Measurements from ENCODE around the gene SLC16A10.
"Not testable (repeated sequence)": the region's sequence is repeated elsewhere in the genome, so short reads cannot be mapped to it uniquely, and the experiment has no call there.

SLC16A10 gene

DNA sequence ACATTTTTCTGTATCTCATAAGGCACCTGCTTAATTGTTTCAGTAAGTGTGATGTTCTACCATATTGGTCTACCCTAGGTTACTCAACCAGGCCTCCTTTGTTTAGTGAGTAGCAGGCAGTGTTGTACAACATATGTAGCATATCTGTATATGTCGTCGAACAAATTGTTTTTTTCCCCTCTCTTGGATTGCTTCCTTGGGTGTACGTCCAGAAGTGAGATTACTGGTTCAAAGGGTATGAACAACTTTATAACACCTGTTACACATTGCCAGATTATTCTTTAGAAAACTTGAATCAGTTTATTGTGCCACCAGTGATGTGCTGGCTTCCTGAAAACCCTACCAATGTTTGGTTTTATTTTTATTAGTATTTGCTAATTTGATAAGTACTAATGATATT is 14.7 kb downstream of the SLC16A10 start:
- Mint-ChIP-seq H3K27me3 (no peaks in the 10 kb centered on the region), H3K36me3 (peaks cover 7% of the 10 kb centered on the region), H3K9me3 (peaks cover 6% of the 10 kb centered on the region), H3K27ac (no peak overlapping the region), H3K4me1 (no peaks in the 10 kb centered on the region), H3K4me3 (no peak overlapping the region)
- CTCF ChIA-PET = no interaction called here
- no peak for DNase-seq

DNA sequence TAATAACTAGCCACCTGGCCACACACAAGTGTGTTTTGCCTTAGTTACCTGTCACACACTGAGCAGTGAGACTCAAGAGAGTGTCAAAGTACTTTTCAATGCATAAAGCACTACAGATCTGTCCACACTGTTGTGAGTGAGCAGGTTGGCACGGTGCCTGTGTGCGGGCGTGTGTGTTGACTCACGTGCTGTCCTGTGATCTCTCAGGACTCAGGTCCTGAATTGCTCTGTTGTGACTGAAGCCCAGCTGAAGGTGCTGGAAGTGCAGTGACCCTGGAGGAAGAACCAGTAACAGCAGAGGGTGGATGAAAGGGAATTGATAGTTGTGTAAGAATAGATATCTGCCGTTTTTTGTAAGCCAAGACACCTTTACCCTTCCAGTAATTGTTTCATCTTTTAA is 18.3 kb downstream of the SLC16A10 start:
- no peak for DNase-seq
- H3K27ac Mint-ChIP-seq = no peak overlapping the region
- CTCF ChIA-PET = no interaction called here
- peaks cover 12% of the 10 kb centered on the region for H3K9me3 Mint-ChIP-seq
- no peak overlapping the region for H3K4me3 Mint-ChIP-seq
- H3K4me1 Mint-ChIP-seq = peaks cover 2% of the 10 kb centered on the region
- H3K27me3 Mint-ChIP-seq = no peaks in the 10 kb centered on the region
- H3K36me3 Mint-ChIP-seq = peaks cover 17% of the 10 kb centered on the region

DNA sequence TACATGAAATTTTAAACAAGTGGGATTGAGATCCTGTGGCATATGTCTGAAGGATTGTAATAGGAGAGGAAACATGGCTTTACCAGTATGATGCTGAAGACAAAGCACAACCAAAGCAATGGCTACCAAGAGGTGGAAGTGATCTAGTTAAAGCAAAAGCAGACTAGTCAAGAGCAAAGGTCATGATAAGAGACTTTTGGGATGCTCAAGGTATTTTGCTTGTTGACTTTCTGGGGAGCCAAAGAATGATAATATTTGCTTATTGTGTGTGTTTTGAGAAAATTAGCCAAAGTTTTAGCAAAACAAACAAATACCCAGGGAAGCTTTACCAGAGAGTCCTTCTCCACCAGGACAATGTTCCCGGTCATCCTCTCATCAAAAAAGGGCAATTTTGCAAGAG is 20.3 kb downstream of the SLC16A10 start:
- Mint-ChIP-seq H3K4me3 (no peak overlapping the region), H3K27ac (no peak overlapping the region), H3K9me3 (peaks cover 12% of the 10 kb centered on the region), H3K36me3 (peaks cover 17% of the 10 kb centered on the region), H3K4me1 (peaks cover 2% of the 10 kb centered on the region), H3K27me3 (no peaks in the 10 kb centered on the region)
- CTCF ChIA-PET = no interaction called here
- DNase-seq = no peak

DNA sequence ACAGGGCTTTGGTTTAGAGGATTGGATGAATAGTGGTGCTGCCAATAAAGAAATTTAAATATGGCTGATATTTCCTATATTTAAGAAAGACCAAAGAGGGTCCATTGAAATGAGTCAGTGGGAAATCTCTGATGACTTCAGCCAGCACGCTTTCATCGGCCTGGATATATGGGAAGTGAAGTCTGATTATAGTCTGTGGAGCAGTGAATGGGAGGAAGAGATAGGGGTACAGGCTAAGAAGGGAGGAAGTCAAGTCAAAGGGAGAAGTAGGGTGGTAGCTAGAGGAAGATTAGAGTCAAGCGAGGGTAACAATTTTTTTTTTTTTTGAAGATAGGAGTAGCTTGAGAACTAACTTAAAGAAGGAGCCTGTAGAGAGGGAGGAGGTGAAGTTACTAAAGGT is 22.7 kb downstream of the SLC16A10 start:
- CTCF ChIA-PET = no interaction called here
- Mint-ChIP-seq H3K27ac (no peak overlapping the region), H3K4me3 (no peak overlapping the region), H3K27me3 (no peaks in the 10 kb centered on the region), H3K4me1 (peaks cover 17% of the 10 kb centered on the region), H3K36me3 (peaks cover 17% of the 10 kb centered on the region), H3K9me3 (peaks cover 12% of the 10 kb centered on the region)
- no peak for DNase-seq

DNA sequence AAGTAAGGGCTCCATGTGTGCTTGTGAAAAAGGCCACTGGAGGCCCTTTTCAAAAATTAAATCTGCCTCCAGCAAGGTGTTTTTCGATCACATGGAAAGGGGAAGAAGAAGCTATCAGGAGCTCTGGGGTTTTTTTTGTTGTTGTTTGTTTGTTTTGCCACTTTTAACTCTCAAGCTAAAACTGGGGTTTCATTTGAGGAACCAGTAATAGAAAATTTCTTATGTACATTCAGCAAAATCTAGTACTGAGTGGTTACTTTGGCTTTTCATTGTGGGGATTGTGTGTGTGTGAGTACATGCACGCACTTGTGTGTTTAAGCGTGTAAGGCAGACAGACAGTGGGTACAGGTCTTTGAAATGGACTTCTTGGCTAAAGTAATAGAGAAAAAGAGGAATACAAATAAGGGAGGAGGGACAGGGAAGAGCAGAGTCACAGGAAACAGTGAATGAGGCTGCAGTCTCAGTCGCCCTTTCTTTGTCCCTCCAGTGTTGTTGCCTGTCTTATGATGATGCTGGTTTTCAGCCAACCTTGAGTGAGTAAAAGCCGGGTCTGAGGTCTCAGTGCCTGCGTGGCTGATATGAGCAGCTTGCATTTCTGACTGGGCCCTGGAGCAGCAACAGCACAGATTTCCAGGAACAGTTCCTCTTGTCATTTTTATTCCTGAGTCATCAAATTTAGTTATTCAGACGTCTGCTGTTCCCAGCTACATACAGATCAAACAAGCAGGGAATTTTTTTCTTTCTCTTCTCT is 26.2 kb downstream of the SLC16A10 start:
- peak overlapping the region; percentile 19 for H3K27ac Mint-ChIP-seq
- no peaks in the 10 kb centered on the region for H3K27me3 Mint-ChIP-seq
- peak; percentile 28 for DNase-seq
- H3K9me3 Mint-ChIP-seq = no peaks in the 10 kb centered on the region
- CTCF ChIA-PET = interaction anchor here (0.6 to 1.0 kb wide), 2 partner anchors 8 to 96 kb away, joined by 4 read pairs; no protein-coding TSS in a partner anchor
- H3K4me1 Mint-ChIP-seq = peaks cover 22% of the 10 kb centered on the region
- H3K36me3 Mint-ChIP-seq = peaks cover 5% of the 10 kb centered on the region
- no peak overlapping the region for H3K4me3 Mint-ChIP-seq

DNA sequence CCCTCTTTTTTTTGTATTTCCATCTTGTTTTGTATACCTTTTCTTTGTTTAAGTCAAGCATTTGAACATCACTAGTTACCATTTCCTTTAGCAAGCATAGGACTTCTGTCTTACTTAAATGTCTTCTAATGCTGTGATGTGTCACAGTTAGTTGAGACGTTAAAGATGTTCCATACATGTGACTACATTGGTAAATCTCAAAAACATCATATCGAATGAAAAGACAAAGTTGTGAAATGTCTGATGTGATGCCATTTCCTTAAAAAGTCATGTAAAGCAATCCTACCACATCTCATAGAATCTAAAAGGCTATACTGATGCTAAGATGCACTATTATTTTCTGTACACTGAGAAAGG is 26.8 kb downstream of the SLC16A10 start:
- Mint-ChIP-seq H3K4me3 (no peak overlapping the region), H3K4me1 (peaks cover 22% of the 10 kb centered on the region), H3K27me3 (no peaks in the 10 kb centered on the region), H3K27ac (no peak overlapping the region), H3K9me3 (no peaks in the 10 kb centered on the region), H3K36me3 (peaks cover 5% of the 10 kb centered on the region)
- DNase-seq = no peak
- CTCF ChIA-PET = interaction anchor here (1.0 kb wide), 1 partner anchor 96 kb away, joined by 4 read pairs; no protein-coding TSS in a partner anchor

DNA sequence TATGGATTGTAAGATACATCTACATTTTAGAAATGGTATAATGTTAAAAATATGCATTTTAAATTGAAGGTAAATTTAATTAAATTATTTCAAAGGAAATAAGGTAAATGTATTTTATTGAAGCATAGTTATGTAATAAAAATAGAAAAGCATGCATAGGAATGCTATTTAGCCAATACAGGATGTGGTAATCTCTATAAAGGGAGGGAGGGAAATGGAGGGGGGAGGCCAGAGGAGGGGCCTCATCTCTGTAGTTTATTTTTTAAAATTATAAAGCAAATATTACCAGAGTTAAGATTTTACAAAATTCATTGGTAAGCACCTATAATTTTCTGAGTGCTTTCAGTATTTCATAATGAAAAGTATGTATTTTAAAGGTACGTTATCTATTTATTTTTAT is 27.2 kb downstream of the SLC16A10 start:
- Mint-ChIP-seq H3K27me3 (no peaks in the 10 kb centered on the region), H3K36me3 (peaks cover 5% of the 10 kb centered on the region), H3K9me3 (no peaks in the 10 kb centered on the region), H3K27ac (no peak overlapping the region), H3K4me3 (no peak overlapping the region), H3K4me1 (peaks cover 22% of the 10 kb centered on the region)
- CTCF ChIA-PET = no interaction called here
- no peak for DNase-seq

DNA sequence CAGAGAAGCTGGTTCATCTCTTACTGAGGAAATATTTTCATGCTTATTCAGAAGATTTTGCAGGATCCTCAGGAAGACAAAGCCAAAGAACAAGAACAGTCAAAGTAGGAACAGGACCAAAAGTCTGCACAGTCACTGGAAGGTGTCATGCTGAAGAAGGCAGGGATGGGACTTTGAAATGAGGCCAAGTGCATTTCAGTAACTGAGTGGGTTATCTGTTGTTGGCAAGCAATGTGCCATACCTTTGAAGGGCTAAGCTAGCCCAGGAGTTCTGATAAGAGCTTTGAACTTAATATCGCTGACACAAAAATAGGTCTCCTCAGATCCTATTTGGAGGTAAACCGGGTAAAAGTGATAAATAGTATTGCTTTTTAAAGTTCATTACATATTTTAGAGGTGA is 31.5 kb downstream of the SLC16A10 start:
- Mint-ChIP-seq H3K4me3 (no peak overlapping the region), H3K27ac (no peak overlapping the region), H3K27me3 (no peaks in the 10 kb centered on the region), H3K9me3 (no peaks in the 10 kb centered on the region), H3K36me3 (no peaks in the 10 kb centered on the region), H3K4me1 (peaks cover 22% of the 10 kb centered on the region)
- CTCF ChIA-PET = no interaction called here
- no peak for DNase-seq

DNA sequence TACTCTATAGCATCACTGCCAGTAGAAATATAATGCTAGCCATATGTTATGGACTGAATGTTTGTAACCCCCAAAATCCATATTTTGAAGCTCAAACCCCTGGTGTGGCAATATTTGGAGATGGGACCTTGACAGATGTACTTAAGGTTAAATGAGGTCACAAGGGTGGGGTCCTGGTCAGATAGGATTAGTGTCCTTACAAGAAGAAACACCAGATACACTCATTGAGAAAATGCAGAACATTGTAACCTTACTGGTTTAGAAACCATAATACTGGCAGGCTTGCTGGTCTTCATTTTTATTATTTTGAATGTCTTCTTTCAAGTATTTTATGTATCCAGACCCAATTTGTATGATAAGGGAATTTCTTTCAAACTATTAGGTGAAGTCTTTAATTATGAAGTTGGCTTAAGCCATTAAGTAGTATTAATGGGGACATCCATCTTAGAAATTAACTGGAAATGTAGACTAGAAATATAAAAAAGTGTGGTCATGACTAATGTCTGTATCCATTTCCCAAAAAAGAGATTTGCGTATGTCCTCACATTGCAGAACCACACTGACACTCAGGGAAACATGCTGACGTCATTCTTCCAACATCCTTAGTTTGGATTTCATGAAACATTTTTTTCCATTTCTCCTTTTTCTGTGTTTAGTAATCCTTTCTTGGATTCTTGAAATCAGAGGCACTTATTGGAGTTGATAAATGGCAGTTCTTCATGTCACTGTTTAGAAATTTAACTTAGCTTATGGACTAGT is 32.4 kb downstream of the SLC16A10 start:
- Mint-ChIP-seq H3K27me3 (no peaks in the 10 kb centered on the region), H3K27ac (no peak overlapping the region), H3K9me3 (no peaks in the 10 kb centered on the region), H3K4me1 (peaks cover 17% of the 10 kb centered on the region), H3K36me3 (no peaks in the 10 kb centered on the region), H3K4me3 (no peak overlapping the region)
- CTCF ChIA-PET = no interaction called here
- DNase-seq = no peak

DNA sequence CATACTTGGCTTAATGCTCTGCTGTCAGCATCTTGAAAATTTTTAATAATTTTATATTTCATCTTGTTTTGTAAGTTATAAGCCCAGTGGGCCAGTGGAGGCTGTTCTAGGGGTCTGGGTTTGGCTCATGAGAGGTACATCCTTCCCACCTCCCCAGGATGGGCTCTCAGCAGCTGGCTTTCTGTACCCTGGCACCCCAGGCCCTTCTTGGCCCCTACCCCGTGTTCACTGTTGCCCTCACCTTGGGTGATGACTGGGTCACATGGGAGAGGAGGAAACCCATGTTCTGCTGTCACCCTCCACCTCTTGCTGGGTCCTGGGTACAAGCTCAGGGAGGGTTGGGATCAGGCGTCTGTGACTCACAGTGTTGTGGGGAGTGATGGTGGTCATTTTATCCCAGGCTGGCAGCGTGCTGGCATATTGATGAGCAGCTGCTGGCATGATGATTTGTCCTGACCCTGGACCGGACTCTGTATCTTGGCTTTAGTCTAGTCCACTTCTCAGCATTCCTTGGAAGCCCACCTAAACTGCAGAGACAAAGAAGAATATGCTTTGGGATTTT is 34.6 kb downstream of the SLC16A10 start:
- Mint-ChIP-seq H3K4me3 (no peak overlapping the region), H3K9me3 (no peaks in the 10 kb centered on the region), H3K27ac (no peak overlapping the region), H3K27me3 (no peaks in the 10 kb centered on the region), H3K36me3 (no peaks in the 10 kb centered on the region), H3K4me1 (peaks cover 8% of the 10 kb centered on the region)
- no peak for DNase-seq
- CTCF ChIA-PET = interaction anchor here (1.2 kb wide), 1 partner anchor 8 kb away, joined by 4 read pairs; no protein-coding TSS in a partner anchor

DNA sequence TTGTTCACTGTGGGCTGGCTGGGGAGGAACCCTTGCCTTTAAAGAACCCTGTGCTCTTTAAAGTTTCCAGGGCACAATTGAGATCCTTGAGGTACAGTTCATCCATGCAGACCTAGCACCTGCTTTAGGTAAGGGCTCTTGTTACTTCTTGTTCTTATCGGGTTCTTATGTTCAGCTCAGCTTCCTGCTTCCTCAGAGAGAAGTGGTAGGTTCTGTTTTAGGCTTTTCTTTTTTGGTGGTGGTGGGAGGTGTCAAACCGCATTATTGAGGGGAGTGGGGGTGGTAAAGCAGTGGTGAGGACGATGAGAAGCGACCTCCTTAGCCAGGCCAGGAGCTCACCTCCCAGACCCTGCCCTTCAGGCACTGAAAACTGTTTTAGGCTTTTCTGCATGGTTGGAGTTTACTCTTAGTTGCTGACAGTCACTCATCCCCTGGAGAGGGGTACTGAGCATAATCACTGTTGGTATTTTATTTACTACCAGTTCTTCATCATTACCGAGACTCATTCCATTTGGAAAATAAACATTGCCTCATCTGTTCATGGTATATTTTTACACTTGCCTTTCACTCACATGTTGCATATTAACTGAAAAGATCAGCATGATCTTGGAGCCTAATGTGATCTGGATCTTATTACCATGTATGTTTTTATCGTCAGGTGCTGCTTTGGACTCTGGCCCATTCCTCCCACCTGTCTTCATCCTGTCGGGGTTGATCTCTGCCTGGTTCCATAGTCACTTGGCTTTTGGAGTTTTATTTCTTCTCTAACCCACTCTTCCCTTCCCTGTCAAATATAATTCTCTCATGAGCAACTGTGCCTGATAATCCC is 35.4 kb downstream of the SLC16A10 start:
- no peaks in the 10 kb centered on the region for H3K9me3 Mint-ChIP-seq
- H3K4me3 Mint-ChIP-seq = no peak overlapping the region
- no peak for DNase-seq
- CTCF ChIA-PET = interaction anchor here (1.2 kb wide), 1 partner anchor 9 kb away, joined by 4 read pairs; no protein-coding TSS in a partner anchor
- H3K4me1 Mint-ChIP-seq = peaks cover 8% of the 10 kb centered on the region
- no peaks in the 10 kb centered on the region for H3K27me3 Mint-ChIP-seq
- no peaks in the 10 kb centered on the region for H3K36me3 Mint-ChIP-seq
- no peak overlapping the region for H3K27ac Mint-ChIP-seq

DNA sequence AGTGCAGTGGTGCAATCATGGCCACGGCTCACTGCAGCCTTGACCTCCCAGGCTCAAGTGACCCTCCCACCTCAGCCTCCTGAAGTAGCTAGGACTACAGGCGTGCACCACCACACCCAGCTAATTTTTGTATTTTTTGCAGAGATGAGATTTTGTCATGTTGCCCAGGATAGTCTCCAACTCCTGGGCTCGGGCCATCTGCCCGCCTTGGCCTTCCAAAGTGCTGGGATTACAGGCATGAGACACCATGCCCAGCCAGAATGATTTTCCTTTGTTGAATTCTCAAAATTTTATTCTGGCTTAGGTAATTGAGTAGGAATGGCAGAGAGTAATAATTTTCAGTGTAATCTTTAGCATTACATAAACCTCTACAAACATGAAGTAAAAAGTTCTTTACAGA is 37.1 kb downstream of the SLC16A10 start:
- H3K27me3 Mint-ChIP-seq = no peaks in the 10 kb centered on the region
- H3K27ac Mint-ChIP-seq = no peak overlapping the region
- H3K4me3 Mint-ChIP-seq = no peak overlapping the region
- DNase-seq = no peak
- peaks cover 8% of the 10 kb centered on the region for H3K4me1 Mint-ChIP-seq
- H3K36me3 Mint-ChIP-seq = no peaks in the 10 kb centered on the region
- CTCF ChIA-PET = no interaction called here
- no peaks in the 10 kb centered on the region for H3K9me3 Mint-ChIP-seq

DNA sequence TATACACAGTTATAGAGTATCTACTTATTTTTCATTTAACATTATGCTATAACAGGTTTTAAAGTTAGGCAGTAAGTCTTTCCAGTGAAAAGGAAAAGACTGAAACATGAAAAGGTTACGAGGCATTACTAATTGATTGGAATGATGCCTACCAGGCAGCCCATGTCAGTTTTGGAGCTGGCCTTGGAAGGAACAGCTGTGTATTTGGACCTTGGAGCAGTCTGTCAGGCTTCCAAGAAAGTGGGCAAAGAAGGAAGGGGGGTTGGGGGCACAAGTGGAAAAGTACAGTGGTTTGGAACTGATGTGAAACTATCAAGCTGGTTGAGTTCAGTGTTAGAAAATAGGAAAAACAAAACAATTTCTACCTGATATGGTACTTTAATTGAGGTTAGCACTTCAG is 41.7 kb downstream of the SLC16A10 start:
- Mint-ChIP-seq H3K4me1 (no peaks in the 10 kb centered on the region), H3K27ac (no peak overlapping the region), H3K27me3 (no peaks in the 10 kb centered on the region), H3K36me3 (no peaks in the 10 kb centered on the region), H3K9me3 (no peaks in the 10 kb centered on the region), H3K4me3 (no peak overlapping the region)
- no peak for DNase-seq
- CTCF ChIA-PET = no interaction called here

DNA sequence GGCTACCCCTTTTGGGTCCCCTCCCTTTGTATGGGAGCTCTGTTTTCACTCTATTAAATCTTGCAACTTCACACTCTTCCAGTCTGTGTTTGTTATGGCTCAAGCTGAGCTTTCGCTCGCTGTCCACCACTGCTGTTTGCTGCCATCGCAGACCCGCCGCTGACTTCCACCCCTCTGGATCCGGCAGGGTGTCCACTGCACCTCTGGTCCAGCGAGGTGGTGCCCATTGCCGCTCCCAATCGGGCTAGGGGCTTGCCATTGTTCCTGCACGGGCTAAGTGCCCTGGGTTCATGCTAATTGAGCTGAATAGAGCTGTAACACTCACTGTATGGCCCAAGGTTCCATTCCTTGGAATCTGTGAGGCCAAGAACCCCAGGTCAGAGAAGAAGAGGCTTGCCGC is 43.7 kb downstream of the SLC16A10 start:
- H3K27me3 Mint-ChIP-seq, H3K4me1 Mint-ChIP-seq, H3K9me3 Mint-ChIP-seq, DNase-seq, CTCF ChIA-PET, H3K36me3 Mint-ChIP-seq, H3K27ac Mint-ChIP-seq, H3K4me3 Mint-ChIP-seq: not testable (repeated sequence)

All from activated naive CD4-positive, alpha-beta T cell treated with anti-CD3 and anti-CD28 coated beads, Interleukin-2, amount 10 ng/mL, durations not matched to agents 7 days and 5 days (primary cell).